Mucosa of descending colon (tissue), 3 donors: ENCODE results near the gene TANC1. TPM values are rescaled to one million over a fixed set of nuclear protein-coding genes. Genes with fewer than 3 reads are reported as not detected.

Experiments used
- ATAC-seq: fragments of 200-7000 bp; cut with Tn5 transposase; one replicate; pipeline ENCODE4 v1.9.1; 2020; ENCODE audit warnings: mild to moderate bottlenecking, moderate library complexity
- DNase-seq, 3 donors: peaks; one replicate each; pipeline ENCODE4 v3.0.0-alpha.2; 2020
- H3K36me3 ChIP-seq: fragments of 200-600 bp; one replicate; pipeline ENCODE4 v1.8.0; 2021; ENCODE audit warnings: low read depth, mild to moderate bottlenecking
- H3K4me1 ChIP-seq: fragments of 200-600 bp; one replicate; pipeline ENCODE4 v1.8.0; 2021; ENCODE audit warnings: low read depth, mild to moderate bottlenecking
- H3K4me3 ChIP-seq: fragments of 200-600 bp; one replicate; pipeline ENCODE4 v1.8.0; 2021; ENCODE audit warnings: mild to moderate bottlenecking
- H3K9me3 ChIP-seq: fragments of 200-600 bp; one replicate; pipeline ENCODE4 v1.8.0; 2021; ENCODE audit warnings: mild to moderate bottlenecking
- CTCF ChIP-seq: fragments of 200-600 bp; IDR thresholded peaks from one replicate; pipeline ENCODE4 v1.8.0; 2022; ENCODE audit warnings: antibody characterized with exemption, mild to moderate bottlenecking
- intact Hi-C, 2 donors: fragments of 100-400 bp; cut with DNase I in 1 of 2; cut with micrococcal nuclease in 1 of 2; formaldehyde crosslinking; loops; one replicate each; pipeline versions ENCODE4 v1.11.0 to v1.11.1; 2022; cut with DNase I, micrococcal nuclease
- total RNA-seq, 3 donors: library from RNA; stranded (reverse); fragmentation: NEBNext Ultra II Directional in 2 of 3; extraction: Animal tissue kit (Norgen Biotek cat#: 25700) in 2 of 3; gene quantifications; one replicate each; pipeline versions ENCODE4 v1.2.1 to v1.2.4, GENCODE V29; 2021 to 2023
- donor health status: DM: no; HTN: no; CAD: no; lungs with moderate emphysema.
- donor health status: DM: no; HTN: no; CAD: no.
- donor health status: DM: no; HTN: yes; CAD: no.

The TANC1 gene
- total RNA-seq, 3 donors from 2014 or later, result 30.7 to 55.5 (median 41.0) TPM

GRCh38 chr2:159153463-159153862, 185.0 kb downstream of the TANC1 start:
- intact Hi-C loops, result no loop called here
- H3K4me3 ChIP-seq, result no peak overlapping the region
- no peaks in the 10 kb centered on the region for H3K36me3 ChIP-seq
- no peaks in the 10 kb centered on the region for H3K9me3 ChIP-seq
- DNase-seq (peak in 2 of 3 donors; percentile 65 to 73), ATAC-seq (peak; percentile 81)
- H3K4me1 ChIP-seq, result peaks cover 63% of the 10 kb centered on the region
- no peak for TF ChIP-seq CTCF

- Histone ChIP-seq H3K36me3 (no peaks in the 10 kb centered on the region), H3K4me1 (peaks cover 63% of the 10 kb centered on the region), H3K4me3 (no peak overlapping the region), H3K9me3 (no peaks in the 10 kb centered on the region)
- intact Hi-C loops, result no loop called here
- no peak for ATAC-seq
- TF ChIP-seq CTCF, result no peak
- DNase-seq, result no peak
Measured at GRCh38 chr2:159153951-159154350, 185.5 kb downstream of the TANC1 start.

- peaks cover 63% of the 10 kb centered on the region for H3K4me1 ChIP-seq
Measured at GRCh38 chr2:159154366-159154765, 185.9 kb downstream of the TANC1 start.

GRCh38 chr2:159155320-159155719, 186.9 kb downstream of the TANC1 start:
- Histone ChIP-seq H3K4me3 (no peak overlapping the region), H3K4me1 (peaks cover 57% of the 10 kb centered on the region), H3K36me3 (no peaks in the 10 kb centered on the region), H3K9me3 (no peaks in the 10 kb centered on the region)
- TF ChIP-seq CTCF, result no peak
- ATAC-seq (peak; percentile 86), DNase-seq (peak; percentile 74 to 80 (median 76))
- intact Hi-C loops, result no loop called here

More at GRCh38 chr2:159154366-159154765, 185.9 kb downstream of the TANC1 start:
- no peak for TF ChIP-seq CTCF
- DNase-seq (no peak), ATAC-seq (no peak)
- Histone ChIP-seq H3K36me3 (no peaks in the 10 kb centered on the region), H3K4me3 (no peak overlapping the region), H3K9me3 (no peaks in the 10 kb centered on the region)
- intact Hi-C loops, result no loop called here

GRCh38 chr2:159155791-159156190, 187.4 kb downstream of the TANC1 start:
- Histone ChIP-seq H3K4me1 (peaks cover 52% of the 10 kb centered on the region), H3K36me3 (no peaks in the 10 kb centered on the region), H3K4me3 (no peak overlapping the region), H3K9me3 (no peaks in the 10 kb centered on the region)
- intact Hi-C loops, result no loop called here
- ATAC-seq, result peak; percentile 56
- TF ChIP-seq CTCF, result no peak
- DNase-seq, result no peak

- Histone ChIP-seq H3K4me3 (no peak overlapping the region), H3K36me3 (no peaks in the 10 kb centered on the region), H3K4me1 (peaks cover 46% of the 10 kb centered on the region), H3K9me3 (no peaks in the 10 kb centered on the region)
- no peak for DNase-seq
- no peak for TF ChIP-seq CTCF
- ATAC-seq, result no peak
- intact Hi-C loops, result no loop called here
Measured at GRCh38 chr2:159156834-159157233, 188.4 kb downstream of the TANC1 start.
